Mesenchymal stem cell (in vitro differentiated cells and primary cell): ENCODE measurements around the gene ALK.

Experiments
- DNase-seq: peaks from one replicate; pipeline ENCODE4 v3.0.0-alpha.2; 2013
- H2AFZ ChIP-seq: one replicate; pipeline ENCODE4 v1.6.1; 2013; ENCODE audit warnings: low read depth, mild to moderate bottlenecking, control low read depth, inconsistent platforms, low read length, moderate library complexity
- H2AK5ac ChIP-seq: 2 replicates; pipeline ENCODE4 v1.6.1; 2013; ENCODE audit warnings: low read length, moderate library complexity, mild to moderate bottlenecking, inconsistent platforms; ENCODE audit not compliant: severe bottlenecking
- H2BK120ac ChIP-seq: one replicate; pipeline ENCODE4 v1.6.1; 2013; ENCODE audit warnings: low read depth, mild to moderate bottlenecking, inconsistent platforms, low read length, moderate library complexity
- H2BK12ac ChIP-seq, 2 experiments: one replicate each; pipeline ENCODE4 v1.6.1; 2013; ENCODE audit warnings: inconsistent platforms in 2 of 2, low read length in 2 of 2, mild to moderate bottlenecking in 2 of 2, moderate library complexity in 2 of 2, control low read depth in 1 of 2
- H2BK15ac ChIP-seq: one replicate; pipeline ENCODE4 v1.6.1; 2013; ENCODE audit warnings: mild to moderate bottlenecking, low read depth, inconsistent platforms; ENCODE audit not compliant: poor library complexity, severe bottlenecking
- H2BK5ac ChIP-seq: 2 replicates; pipeline ENCODE4 v1.6.1; 2013; ENCODE audit warnings: low read depth, mild to moderate bottlenecking, low read length, control low read depth, inconsistent platforms; ENCODE audit not compliant: poor library complexity, severe bottlenecking
- H3K14ac ChIP-seq, 2 experiments: one replicate each; pipeline ENCODE4 v1.6.1; 2013; ENCODE audit warnings: inconsistent platforms in 2 of 2, low read length in 2 of 2, control low read depth in 1 of 2, mild to moderate bottlenecking in 1 of 2, moderate library complexity in 1 of 2
- H3K18ac ChIP-seq, 2 experiments: one replicate each; pipeline ENCODE4 v1.6.1; 2013; ENCODE audit warnings: inconsistent platforms in 2 of 2, low read length in 2 of 2, control low read depth in 1 of 2, low read depth in 1 of 2, mild to moderate bottlenecking in 1 of 2
- H3K23ac ChIP-seq, 2 experiments: one replicate each; pipeline ENCODE4 v1.6.1; 2013; ENCODE audit warnings: inconsistent platforms in 2 of 2, low read length in 2 of 2, mild to moderate bottlenecking in 2 of 2, moderate library complexity in 2 of 2, control low read depth in 1 of 2
- H3K27ac ChIP-seq: 2 replicates; pipeline ENCODE4 v1.5.1; 2013; ENCODE audit warnings: mild to moderate bottlenecking, moderate library complexity, low read length, control low read depth, inconsistent platforms; ENCODE audit not compliant: poor library complexity, severe bottlenecking
- H3K27me3 ChIP-seq, 2 experiments: 2 replicates each; pipeline versions ENCODE4 v1.6.1 to v1.7.0; 2013; ENCODE audit warnings: low read length in 2 of 2, mild to moderate bottlenecking in 2 of 2, moderate library complexity in 2 of 2, control low read depth in 1 of 2, inconsistent platforms in 1 of 2; ENCODE audit not compliant: control insufficient read depth in 1 of 2, insufficient read depth in 1 of 2
- H3K36me3 ChIP-seq, 2 experiments: 2 replicates each; pipeline versions ENCODE4 v1.6.1 to v1.7.0; 2013; ENCODE audit warnings: low read length in 2 of 2, control low read depth in 1 of 2, inconsistent platforms in 1 of 2, low read depth in 1 of 2, mild to moderate bottlenecking in 1 of 2; ENCODE audit not compliant: insufficient read depth in 2 of 2, control insufficient read depth in 1 of 2
- H3K4ac ChIP-seq, 2 experiments: one replicate each; pipeline ENCODE4 v1.6.1; 2013; ENCODE audit warnings: inconsistent platforms in 2 of 2, low read length in 2 of 2, mild to moderate bottlenecking in 2 of 2, moderate library complexity in 2 of 2, control low read depth in 1 of 2, low read depth in 1 of 2
- H3K4me1 ChIP-seq: 2 replicates; pipeline ENCODE4 v1.6.1; 2013; ENCODE audit warnings: low read depth, low read length, control low read depth; ENCODE audit not compliant: control insufficient read depth, insufficient read depth
- H3K4me2 ChIP-seq: 2 replicates; pipeline ENCODE4 v1.6.1; 2013; ENCODE audit warnings: low read length, mild to moderate bottlenecking, inconsistent platforms; ENCODE audit not compliant: poor library complexity, severe bottlenecking
- H3K4me3 ChIP-seq, 2 experiments: 2 replicates each; pipeline versions ENCODE4 v1.5.1 to v1.7.0; 2013; ENCODE audit warnings: low read length in 2 of 2, mild to moderate bottlenecking in 2 of 2, control low read depth in 1 of 2, low read depth in 1 of 2; ENCODE audit not compliant: insufficient read depth in 1 of 2
- H3K79me1 ChIP-seq: replicated peaks from 2 replicates; pipeline ENCODE4 v1.6.1; 2013; ENCODE audit warnings: mild to moderate bottlenecking, control low read depth, low read length, inconsistent platforms; ENCODE audit not compliant: poor library complexity, severe bottlenecking
- H3K9ac ChIP-seq: 2 replicates; pipeline ENCODE4 v1.7.0; 2013; ENCODE audit warnings: mild to moderate bottlenecking, low read length, moderate library complexity
- H3K9me3 ChIP-seq: 2 replicates; pipeline ENCODE4 v1.7.0; 2013; ENCODE audit warnings: mild to moderate bottlenecking, low read length; ENCODE audit not compliant: control insufficient read depth
- H4K8ac ChIP-seq: one replicate; pipeline ENCODE4 v1.6.1; 2013; ENCODE audit warnings: inconsistent platforms, mild to moderate bottlenecking, low read length, moderate library complexity
- H4K91ac ChIP-seq: one replicate; pipeline ENCODE4 v1.6.1; 2013; ENCODE audit warnings: mild to moderate bottlenecking, low read length, inconsistent platforms
- WGBS: methylation state at CpG from one replicate; pipeline ENCODE4 v1.1.7; 2013; ENCODE audit warnings: mixed read lengths; 5-methylcytosine and 5-hydroxymethylcytosine counted together

ALK gene

GRCh38 chr2:29848566-29849310 lies 72.6 kb downstream of the ALK start:
- no peak overlapping the region for H2BK5ac ChIP-seq
- no peak overlapping the region for H2BK15ac ChIP-seq
- no peak overlapping the region for H2AFZ ChIP-seq
- no peak overlapping the region for H3K14ac ChIP-seq
- H3K4me3 ChIP-seq = no peak overlapping the region
- H3K23ac ChIP-seq = no peak overlapping the region
- H3K27me3 ChIP-seq = peaks cover 0 to 28% of the 10 kb centered on the region in 2 experiments
- H3K4me1 ChIP-seq = no peaks in the 10 kb centered on the region
- H3K18ac ChIP-seq = no peak overlapping the region
- H2BK12ac ChIP-seq = no peak overlapping the region
- H3K36me3 ChIP-seq = no peaks in the 10 kb centered on the region
- H3K9ac ChIP-seq = no peak overlapping the region
- DNase-seq = no peak
- WGBS = 76% methylated on average over 12 of the region's 12 CpGs
- no peak overlapping the region for H2BK120ac ChIP-seq
- peaks cover 14% of the 10 kb centered on the region for H3K9me3 ChIP-seq
- H3K79me1 ChIP-seq = no peaks in the 10 kb centered on the region
- H2AK5ac ChIP-seq = no peak overlapping the region
- no peak overlapping the region for H3K4me2 ChIP-seq
- no peak overlapping the region for H3K27ac ChIP-seq
- no peak overlapping the region for H4K8ac ChIP-seq
- no peak overlapping the region for H3K4ac ChIP-seq
- no peak overlapping the region for H4K91ac ChIP-seq

- no peaks in the 10 kb centered on the region for H3K79me1 ChIP-seq
- H3K18ac ChIP-seq = no peak overlapping the region
- no peak overlapping the region for H3K4me2 ChIP-seq
- no peak overlapping the region for H2AK5ac ChIP-seq
- H2AFZ ChIP-seq = no peak overlapping the region
- H2BK12ac ChIP-seq = no peak overlapping the region
- H2BK5ac ChIP-seq = no peak overlapping the region
- H3K27me3 ChIP-seq = peaks cover 0 to 28% of the 10 kb centered on the region in 2 experiments
- peaks cover 10% of the 10 kb centered on the region for H3K9me3 ChIP-seq
- no peak overlapping the region for H3K4me3 ChIP-seq
- no peak overlapping the region for H4K91ac ChIP-seq
- WGBS = 53% methylated on average over 5 of the region's 6 CpGs
- no peak overlapping the region for H2BK120ac ChIP-seq
- H3K36me3 ChIP-seq = no peaks in the 10 kb centered on the region
- H3K14ac ChIP-seq = no peak overlapping the region
- no peaks in the 10 kb centered on the region for H3K4me1 ChIP-seq
- no peak overlapping the region for H4K8ac ChIP-seq
- H2BK15ac ChIP-seq = no peak overlapping the region
- no peak overlapping the region for H3K23ac ChIP-seq
- no peak for DNase-seq
- no peak overlapping the region for H3K4ac ChIP-seq
- H3K27ac ChIP-seq = no peak overlapping the region
- no peak overlapping the region for H3K9ac ChIP-seq
Observed at GRCh38 chr2:29847886-29848285, 73.5 kb downstream of the ALK start.

DNA sequence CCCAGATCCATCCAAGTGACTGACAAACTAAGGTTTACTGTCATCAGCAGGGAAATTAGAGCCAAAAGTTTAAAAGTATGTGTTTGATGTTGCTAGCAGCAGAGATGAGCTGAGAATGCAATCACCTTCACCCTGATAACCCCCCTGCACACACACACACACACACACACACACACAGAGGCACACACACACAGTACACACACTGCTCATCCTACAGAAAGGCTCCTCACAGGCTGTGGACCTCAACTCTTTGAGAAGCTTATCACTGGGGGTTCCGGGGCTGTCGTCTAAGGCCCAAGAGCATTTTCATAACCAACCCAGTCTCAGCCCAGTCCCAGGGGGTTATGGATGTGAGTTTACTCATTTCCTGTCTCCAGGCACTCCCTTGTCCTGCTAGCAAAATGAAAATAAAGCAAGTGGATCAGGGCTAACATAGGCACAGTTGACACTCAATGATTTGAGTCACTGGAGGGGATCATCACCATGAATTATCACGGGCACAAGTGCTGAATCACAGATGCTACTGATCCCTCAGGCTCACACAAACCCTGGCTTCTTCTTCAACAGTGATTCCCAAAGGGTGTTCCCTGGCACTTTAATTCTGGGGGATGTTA lies 76.6 kb downstream of the ALK start:
- Histone ChIP-seq H2BK12ac (no peak overlapping the region), H3K79me1 (no peaks in the 10 kb centered on the region), H3K4me2 (no peak overlapping the region), H3K14ac (no peak overlapping the region), H3K27me3 (peaks cover 0 to 24% of the 10 kb centered on the region in 2 experiments), H2BK15ac (no peak overlapping the region), H2AK5ac (no peak overlapping the region), H2BK5ac (no peak overlapping the region), H3K23ac (no peak overlapping the region), H3K18ac (no peak overlapping the region), H3K9me3 (no peaks in the 10 kb centered on the region), H3K4ac (no peak overlapping the region), H3K4me3 (no peak overlapping the region), H4K8ac (no peak overlapping the region), H2BK120ac (no peak overlapping the region), H3K27ac (no peak overlapping the region), H3K36me3 (no peaks in the 10 kb centered on the region), H2AFZ (no peak overlapping the region), H3K4me1 (no peaks in the 10 kb centered on the region), H4K91ac (no peak overlapping the region), H3K9ac (no peak overlapping the region)
- no peak for DNase-seq
- 57% methylated on average over 2 of the region's 3 CpGs for WGBS

DNA sequence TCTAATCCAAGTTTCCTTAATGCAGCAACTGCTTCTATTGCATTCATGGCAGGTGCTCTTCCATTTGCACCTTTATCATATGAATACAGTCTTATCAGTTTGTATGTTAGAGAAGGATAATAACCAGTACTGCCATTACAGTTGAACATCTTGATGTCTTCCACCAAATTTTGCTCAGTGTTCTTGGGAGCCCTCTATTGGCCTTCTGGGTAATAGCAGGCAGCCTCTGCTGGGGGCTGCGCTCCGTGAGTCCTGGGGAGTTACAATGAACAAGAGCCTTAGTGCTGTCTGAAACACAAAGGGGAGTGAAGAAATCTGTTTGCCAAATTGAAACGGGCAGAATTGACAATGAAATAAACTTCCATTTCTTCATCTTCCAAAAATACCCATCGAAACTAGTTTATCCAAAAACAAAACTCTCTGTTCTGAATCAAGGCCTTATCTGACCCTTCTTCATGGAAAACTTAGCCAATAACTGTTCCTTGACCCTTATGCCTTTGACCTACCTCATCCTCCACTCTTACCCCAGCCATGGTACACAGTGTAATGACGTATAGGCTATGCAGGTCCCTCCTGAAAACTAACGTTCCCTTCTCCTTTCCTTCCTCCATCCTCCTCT lies 79.9 kb downstream of the ALK start:
- Histone ChIP-seq H3K23ac (no peak overlapping the region), H3K27ac (no peak overlapping the region), H2BK12ac (no peak overlapping the region), H3K9me3 (peaks cover 19% of the 10 kb centered on the region), H3K14ac (no peak overlapping the region), H3K18ac (no peak overlapping the region), H3K36me3 (no peaks in the 10 kb centered on the region), H4K91ac (no peak overlapping the region), H3K4me2 (no peak overlapping the region), H3K9ac (no peak overlapping the region), H2BK15ac (no peak overlapping the region), H2BK120ac (no peak overlapping the region), H3K4me1 (no peaks in the 10 kb centered on the region), H2AK5ac (no peak overlapping the region), H3K27me3 (peaks cover 0 to 6% of the 10 kb centered on the region in 2 experiments), H3K4ac (no peak overlapping the region), H3K79me1 (no peaks in the 10 kb centered on the region), H2AFZ (no peak overlapping the region), H2BK5ac (no peak overlapping the region), H4K8ac (no peak overlapping the region), H3K4me3 (no peak overlapping the region)
- 53% methylated on average over 6 of the region's 6 CpGs for WGBS
- peak; percentile 16 for DNase-seq
